ENCODE data around the gene STXBP5.
A peak's percentile ranks its signal among the peaks of the same experiment; 100 is the strongest.

Gene STXBP5

GRCh38 chr6:147205690-147206600 is 1.7 kb downstream of the STXBP5 start:
- Histone ChIP-seq H3K4me1 (ENCODE audit: insufficient read depth, poor library complexity, severe bottlenecking) (peaks cover 33% of the 10 kb centered on the region), H3K36me3 (ENCODE audit: low read depth) (peaks cover 14% of the 10 kb centered on the region), H3K27me3 (ENCODE audit: insufficient read depth, poor library complexity, severe bottlenecking) (no peaks in the 10 kb centered on the region), H3K4me3 (ENCODE audit: severe bottlenecking) (peak overlapping the region; percentile 59), H3K9me3 (ENCODE audit: severe bottlenecking) (no peaks in the 10 kb centered on the region), H3K27ac (ENCODE audit: poor library complexity, severe bottlenecking) (no peak overlapping the region)
- no peak for DNase-seq (ENCODE audit: low spot score)
- no peak for TF ChIP-seq CTCF (IDR thresholded peaks at IDR 0.05; ENCODE audit: poor library complexity, severe bottlenecking)
- no peak for ATAC-seq (ENCODE audit: low read depth)

- H3K4me3 ChIP-seq (ENCODE audit: severe bottlenecking), result no peak overlapping the region
- no peak for ATAC-seq (ENCODE audit: low read depth)
Measured at GRCh38 chr6:147207351-147207750, 3.1 kb downstream of the STXBP5 start.

GRCh38 chr6:147207837-147208754 is 3.9 kb downstream of the STXBP5 start:
- ATAC-seq (ENCODE audit: low read depth), result no peak
- H3K36me3 ChIP-seq (ENCODE audit: low read depth), result peaks cover 20% of the 10 kb centered on the region
- DNase-seq (ENCODE audit: low spot score), result no peak
- no peak overlapping the region for H3K27ac ChIP-seq (ENCODE audit: poor library complexity, severe bottlenecking)
- H3K27me3 ChIP-seq (ENCODE audit: insufficient read depth, poor library complexity, severe bottlenecking), result no peaks in the 10 kb centered on the region
- peaks cover 28% of the 10 kb centered on the region for H3K4me1 ChIP-seq (ENCODE audit: insufficient read depth, poor library complexity, severe bottlenecking)
- no peak for TF ChIP-seq CTCF (IDR thresholded peaks at IDR 0.05; ENCODE audit: poor library complexity, severe bottlenecking)
- H3K4me3 ChIP-seq (ENCODE audit: severe bottlenecking), result no peak overlapping the region
- H3K9me3 ChIP-seq (ENCODE audit: severe bottlenecking), result no peaks in the 10 kb centered on the region

More at GRCh38 chr6:147207351-147207750, 3.1 kb downstream of the STXBP5 start:
- no peak for DNase-seq (ENCODE audit: low spot score)
- TF ChIP-seq CTCF (IDR thresholded peaks at IDR 0.05; ENCODE audit: poor library complexity, severe bottlenecking), result no peak
- no peaks in the 10 kb centered on the region for H3K9me3 ChIP-seq (ENCODE audit: severe bottlenecking)
- H3K4me1 ChIP-seq (ENCODE audit: insufficient read depth, poor library complexity, severe bottlenecking), result peaks cover 28% of the 10 kb centered on the region
- H3K36me3 ChIP-seq (ENCODE audit: low read depth), result peaks cover 14% of the 10 kb centered on the region
- no peaks in the 10 kb centered on the region for H3K27me3 ChIP-seq (ENCODE audit: insufficient read depth, poor library complexity, severe bottlenecking)
- no peak overlapping the region for H3K27ac ChIP-seq (ENCODE audit: poor library complexity, severe bottlenecking)

GRCh38 chr6:147209762-147210449 is 5.7 kb downstream of the STXBP5 start:
- ATAC-seq (ENCODE audit: low read depth) (no peak), DNase-seq (ENCODE audit: low spot score) (no peak)
- peaks cover 27% of the 10 kb centered on the region for H3K36me3 ChIP-seq (ENCODE audit: low read depth)
- H3K4me1 ChIP-seq (ENCODE audit: insufficient read depth, poor library complexity, severe bottlenecking), result peaks cover 38% of the 10 kb centered on the region
- no peak overlapping the region for H3K4me3 ChIP-seq (ENCODE audit: severe bottlenecking)
- H3K9me3 ChIP-seq (ENCODE audit: severe bottlenecking), result no peaks in the 10 kb centered on the region
- H3K27ac ChIP-seq (ENCODE audit: poor library complexity, severe bottlenecking), result no peak overlapping the region
- TF ChIP-seq CTCF (IDR thresholded peaks at IDR 0.05; ENCODE audit: poor library complexity, severe bottlenecking), result no peak
- no peaks in the 10 kb centered on the region for H3K27me3 ChIP-seq (ENCODE audit: insufficient read depth, poor library complexity, severe bottlenecking)

Measured in RWPE2 (cell line).